Activated CD4-positive, alpha-beta T cell treated with anti-CD3 and anti-CD28 coated beads, Interleukin-2, amount 10 ng/mL, durations not matched to agents 7 days and 5 days (primary cell): ENCODE results near the gene MINK1. TPM values are rescaled to one million over a fixed set of nuclear protein-coding genes. Genes with fewer than 3 reads are reported as not detected.
"Not testable (repeated sequence)": the region's sequence is repeated elsewhere in the genome, so short reads cannot be mapped to it uniquely, and the experiment has no call there.

Experiments used
- CTCF ChIA-PET: fragments of 350-600 bp; sonication (Branson Sonifier 250); formaldehyde crosslinking; loops from one replicate; lab custom pipeline; 2021; ENCODE audit warnings: antibody characterized with exemption; lab: Charles Lee
- POLR2A ChIA-PET: fragments of 350-600 bp; sonication (Branson Sonifier 250); formaldehyde crosslinking; loops from one replicate; lab custom pipeline; 2021; ENCODE audit warnings: antibody characterized with exemption; lab: Charles Lee
- DNase-seq: peaks from one replicate; pipeline ENCODE4 v3.0.0-alpha.2; 2020
- H3K27ac Mint-ChIP-seq: one replicate; pipeline ENCODE4 v1.8.0; 2021; ENCODE audit warnings: mild to moderate bottlenecking, moderate library complexity, mixed read lengths
- H3K27me3 Mint-ChIP-seq: one replicate; pipeline ENCODE4 v1.8.0; 2021; ENCODE audit warnings: mixed read lengths
- H3K36me3 Mint-ChIP-seq: one replicate; pipeline ENCODE4 v1.8.0; 2021; ENCODE audit warnings: low read depth, mixed read lengths
- H3K4me1 Mint-ChIP-seq: one replicate; pipeline ENCODE4 v1.8.0; 2021; ENCODE audit warnings: mixed read lengths
- H3K4me3 Mint-ChIP-seq: one replicate; pipeline ENCODE4 v1.8.0; 2021; ENCODE audit warnings: mild to moderate bottlenecking, moderate library complexity, mixed read lengths
- H3K9me3 Mint-ChIP-seq: one replicate; pipeline ENCODE4 v1.8.0; 2021; ENCODE audit warnings: mixed read lengths
- total RNA-seq, 2 experiments: library from RNA; stranded (reverse); gene quantifications; one replicate each; pipeline ENCODE4 v1.2.3, GENCODE V29; 2021

Gene MINK1
- total RNA-seq, 2 experiments from 2014 or later: 112 to 133 TPM

DNA sequence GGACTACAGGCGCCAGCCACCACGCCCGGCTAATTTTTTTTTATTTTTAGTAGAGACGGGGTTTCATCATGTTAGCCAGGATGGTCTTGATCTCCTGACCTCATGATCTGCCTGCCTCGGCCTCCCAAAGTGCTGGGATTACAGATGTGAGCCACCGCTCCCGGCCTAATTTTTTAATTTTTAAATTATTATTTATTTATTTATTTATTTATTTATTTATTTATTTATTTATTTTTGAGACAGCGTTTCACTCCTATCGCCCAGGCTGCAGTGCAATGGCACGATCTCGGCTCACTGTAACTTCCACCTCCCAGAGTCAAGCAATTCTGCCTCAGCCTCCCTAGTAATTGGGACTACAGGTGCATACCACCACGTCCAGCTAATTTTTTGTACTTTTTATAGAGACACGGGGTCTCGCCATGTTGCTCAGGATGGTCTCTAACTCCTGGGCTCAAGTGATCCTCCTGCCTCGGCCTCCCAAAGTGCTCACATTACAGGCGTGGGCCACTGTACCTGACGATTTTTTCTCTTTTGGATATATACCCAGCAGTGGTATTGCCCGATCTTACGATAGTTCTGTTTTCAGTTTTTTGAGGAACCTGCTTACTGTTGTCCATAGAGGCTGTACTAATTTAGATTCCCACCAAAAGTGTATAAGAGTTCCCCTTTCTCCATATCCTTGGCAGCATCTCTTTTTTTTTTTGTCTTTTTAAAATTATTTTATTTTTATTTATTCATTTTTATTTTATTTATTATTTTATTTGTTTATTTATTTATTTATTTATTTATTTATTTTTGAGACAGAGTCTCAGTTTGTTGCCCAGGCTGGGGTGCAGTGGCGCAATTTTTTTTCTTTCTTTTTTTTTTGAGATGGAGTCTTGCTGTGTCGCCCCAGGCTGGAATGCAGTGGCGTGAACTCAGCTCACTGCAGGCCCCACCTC lies 36.2 kb downstream of the MINK1 start:
- H3K9me3 Mint-ChIP-seq, H3K27me3 Mint-ChIP-seq, H3K27ac Mint-ChIP-seq, H3K4me3 Mint-ChIP-seq, DNase-seq, H3K36me3 Mint-ChIP-seq, H3K4me1 Mint-ChIP-seq: not testable (repeated sequence)
- ChIA-PET CTCF (interaction anchor here (0.6 to 0.7 kb wide), 3 partner anchors 44 to 925 kb away, joined by 3 read pairs; no protein-coding TSS in a partner anchor), POLR2A (interaction anchor here (0.6 kb wide), 1 partner anchor 11 kb away, joined by 5 read pairs; no protein-coding TSS in a partner anchor)

DNA sequence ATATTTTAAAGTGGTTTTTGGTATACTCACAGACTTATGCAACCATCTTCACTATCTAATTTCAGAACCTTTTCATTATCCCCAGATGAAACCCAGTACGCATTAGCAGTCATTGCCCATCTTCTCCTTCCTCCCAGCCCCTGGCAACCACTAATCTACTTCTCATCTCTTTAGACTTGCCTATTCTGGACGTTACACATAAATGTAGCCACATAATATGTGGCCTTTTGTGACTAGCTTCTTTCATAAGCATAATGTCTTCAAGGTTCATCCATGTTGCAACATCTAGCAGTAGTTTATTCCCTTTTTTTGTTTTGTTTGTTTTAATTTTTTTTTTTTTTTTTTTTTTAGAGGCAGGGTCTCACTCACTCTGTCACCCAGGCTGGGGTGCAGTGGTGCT lies 37.7 kb downstream of the MINK1 start:
- Mint-ChIP-seq H3K4me1 (peaks cover 5% of the 10 kb centered on the region), H3K36me3 (peaks cover 5% of the 10 kb centered on the region), H3K27ac (no peak overlapping the region), H3K9me3 (no peaks in the 10 kb centered on the region), H3K4me3 (no peak overlapping the region), H3K27me3 (no peaks in the 10 kb centered on the region)
- CTCF ChIA-PET: interaction anchor here (0.7 kb wide), 1 partner anchor 52 kb away, joined by 3 read pairs; no protein-coding TSS in a partner anchor
- POLR2A ChIA-PET: no interaction called here
- no peak for DNase-seq

DNA sequence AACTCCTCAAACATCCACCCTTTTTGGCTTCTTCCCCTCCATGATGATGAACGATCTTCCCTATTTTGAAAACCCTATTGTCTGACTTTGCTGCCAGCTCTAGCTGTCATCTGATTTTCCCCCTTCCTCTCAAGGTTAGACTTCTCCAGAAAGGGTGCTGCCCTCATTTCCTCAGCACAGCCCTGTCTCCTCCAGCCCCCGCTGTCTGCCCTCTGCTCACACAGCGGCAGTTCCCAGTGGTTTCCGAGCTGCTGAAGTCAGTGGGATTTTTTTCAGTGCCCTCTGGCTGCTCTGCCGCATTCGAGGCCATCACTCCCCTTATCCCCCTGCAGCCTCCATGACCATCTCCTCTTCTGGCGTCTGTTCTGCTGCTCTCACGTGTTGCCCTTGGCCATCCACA lies 39.6 kb downstream of the MINK1 start:
- H3K9me3 Mint-ChIP-seq: no peaks in the 10 kb centered on the region
- peaks cover 5% of the 10 kb centered on the region for H3K36me3 Mint-ChIP-seq
- no peak overlapping the region for H3K27ac Mint-ChIP-seq
- CTCF ChIA-PET: no interaction called here
- POLR2A ChIA-PET: no interaction called here
- H3K4me1 Mint-ChIP-seq: peaks cover 5% of the 10 kb centered on the region
- no peaks in the 10 kb centered on the region for H3K27me3 Mint-ChIP-seq
- no peak for DNase-seq
- no peak overlapping the region for H3K4me3 Mint-ChIP-seq

DNA sequence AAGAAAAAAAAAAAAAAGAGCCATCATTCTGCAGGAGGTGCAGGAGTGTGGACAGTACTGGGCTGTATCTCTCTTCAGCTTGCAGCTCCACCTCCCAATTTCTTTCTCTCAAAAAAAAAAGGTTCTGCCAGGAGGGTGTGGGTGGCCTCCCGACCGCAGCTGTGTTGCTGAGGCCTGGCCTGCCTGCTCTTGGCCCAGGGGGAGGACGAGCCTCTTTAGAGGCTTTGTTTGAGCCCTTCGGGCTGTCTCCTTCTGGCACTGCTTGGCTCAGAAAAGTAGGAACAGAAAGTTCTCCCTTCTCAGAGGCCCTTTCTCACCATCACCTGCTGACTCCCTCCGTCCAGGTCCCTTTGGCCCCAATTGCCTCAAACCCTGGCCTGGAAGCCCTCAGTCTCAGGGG lies 43.9 kb downstream of the MINK1 start:
- CTCF ChIA-PET: interaction anchor here (0.5 to 2.4 kb wide), 5 partner anchors 105 to 573 kb away, joined by 3 to 6 read pairs (median 3); partner anchors contain the start of gene ARRB2
- Mint-ChIP-seq H3K4me1 (peaks cover 5% of the 10 kb centered on the region), H3K27ac (no peak overlapping the region), H3K27me3 (no peaks in the 10 kb centered on the region), H3K36me3 (peaks cover 8% of the 10 kb centered on the region), H3K4me3 (no peak overlapping the region), H3K9me3 (no peaks in the 10 kb centered on the region)
- POLR2A ChIA-PET: no interaction called here
- DNase-seq: no peak

DNA sequence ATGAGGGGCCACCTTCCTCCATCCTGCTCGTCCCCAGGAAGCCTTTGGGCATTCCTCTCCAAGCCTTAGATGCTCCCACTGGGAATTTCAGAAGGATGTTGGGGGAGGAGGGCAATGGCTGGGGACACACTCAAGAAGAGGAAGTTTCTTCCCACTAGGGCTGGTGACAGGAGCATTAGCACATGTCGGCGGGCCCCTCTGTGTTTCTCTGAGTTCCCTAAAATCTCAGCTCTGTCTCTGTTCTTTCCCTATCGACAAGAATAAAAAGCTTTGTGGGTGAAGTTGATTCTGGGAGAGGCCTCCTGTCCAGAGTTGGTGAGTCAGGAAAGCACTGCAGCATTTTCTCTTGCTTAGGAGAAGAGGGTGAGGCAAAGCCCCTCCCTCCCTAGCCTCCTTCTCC lies 46.5 kb downstream of the MINK1 start:
- DNase-seq: no peak
- ChIA-PET CTCF (interaction anchor here (1.4 kb wide), 1 partner anchor 90 kb away, joined by 3 read pairs; no protein-coding TSS in a partner anchor), POLR2A (no interaction called here)
- Mint-ChIP-seq H3K4me1 (peaks cover 2% of the 10 kb centered on the region), H3K27ac (no peak overlapping the region), H3K36me3 (peaks cover 13% of the 10 kb centered on the region), H3K4me3 (no peak overlapping the region), H3K27me3 (no peaks in the 10 kb centered on the region), H3K9me3 (no peaks in the 10 kb centered on the region)

DNA sequence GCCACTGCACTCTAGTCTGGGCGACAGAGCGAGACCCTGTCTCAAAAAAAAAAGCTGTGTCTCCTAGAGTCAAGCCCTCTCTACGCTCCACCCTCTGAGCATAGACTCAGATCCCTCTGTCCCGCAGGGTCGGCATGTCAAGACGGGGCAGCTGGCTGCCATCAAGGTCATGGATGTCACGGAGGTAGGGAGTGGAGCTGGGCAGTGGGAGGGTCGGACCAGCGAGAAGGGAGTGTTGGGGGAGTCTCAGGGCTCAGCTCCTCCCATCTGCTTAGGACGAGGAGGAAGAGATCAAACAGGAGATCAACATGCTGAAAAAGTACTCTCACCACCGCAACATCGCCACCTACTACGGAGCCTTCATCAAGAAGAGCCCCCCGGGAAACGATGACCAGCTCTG lies 47.7 kb downstream of the MINK1 start:
- POLR2A ChIA-PET: no interaction called here
- no peaks in the 10 kb centered on the region for H3K9me3 Mint-ChIP-seq
- H3K27me3 Mint-ChIP-seq: no peaks in the 10 kb centered on the region
- no peak overlapping the region for H3K27ac Mint-ChIP-seq
- no peak overlapping the region for H3K4me3 Mint-ChIP-seq
- CTCF ChIA-PET: interaction anchor here (0.7 to 1.9 kb wide), 5 partner anchors 20 to 199 kb away, joined by 3 to 4 read pairs (median 3); no protein-coding TSS in a partner anchor
- H3K36me3 Mint-ChIP-seq: peaks cover 25% of the 10 kb centered on the region
- H3K4me1 Mint-ChIP-seq: peaks cover 2% of the 10 kb centered on the region
- no peak for DNase-seq

DNA sequence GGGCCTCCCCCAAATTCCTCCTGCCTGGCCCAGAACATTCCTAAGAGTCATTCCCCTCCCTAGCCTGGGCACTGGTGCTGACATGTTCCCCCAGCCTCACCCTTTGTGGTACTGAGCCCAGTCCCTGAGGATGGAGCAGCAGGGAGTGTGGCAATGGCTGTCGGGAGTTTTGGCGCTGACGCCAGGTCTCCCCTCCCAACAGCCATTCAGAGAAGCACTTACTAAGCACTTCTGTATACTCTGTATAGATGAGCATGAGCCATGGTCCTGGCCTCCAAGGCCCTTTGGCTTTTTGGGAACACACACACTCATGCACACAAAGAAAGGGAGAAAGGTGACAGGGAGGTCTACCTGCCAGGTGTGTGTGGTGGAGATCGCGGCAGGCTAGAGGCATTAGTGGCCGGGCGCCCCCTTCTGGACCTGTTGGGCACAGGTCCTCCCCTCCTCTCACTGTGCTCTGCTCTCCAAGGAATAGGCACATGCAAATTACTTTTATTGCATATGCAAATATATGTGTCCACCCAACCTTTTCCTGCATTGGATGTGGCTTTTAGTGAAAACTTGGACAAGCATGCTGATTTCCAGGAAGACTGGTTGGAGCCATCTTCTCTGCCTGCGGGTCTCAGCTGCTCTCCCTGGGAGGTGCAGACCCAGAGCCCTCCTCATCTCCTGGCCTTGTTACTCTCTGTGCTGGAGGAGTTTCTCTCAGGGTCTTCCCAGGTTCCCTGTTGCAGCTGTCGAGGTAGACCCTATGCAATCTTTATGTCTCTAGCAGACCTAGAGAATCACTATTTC lies 48.8 kb downstream of the MINK1 start:
- CTCF ChIA-PET: interaction anchor here (0.7 to 1.9 kb wide), 5 partner anchors 21 to 198 kb away, joined by 3 to 4 read pairs (median 3); no protein-coding TSS in a partner anchor
- POLR2A ChIA-PET: no interaction called here

DNA sequence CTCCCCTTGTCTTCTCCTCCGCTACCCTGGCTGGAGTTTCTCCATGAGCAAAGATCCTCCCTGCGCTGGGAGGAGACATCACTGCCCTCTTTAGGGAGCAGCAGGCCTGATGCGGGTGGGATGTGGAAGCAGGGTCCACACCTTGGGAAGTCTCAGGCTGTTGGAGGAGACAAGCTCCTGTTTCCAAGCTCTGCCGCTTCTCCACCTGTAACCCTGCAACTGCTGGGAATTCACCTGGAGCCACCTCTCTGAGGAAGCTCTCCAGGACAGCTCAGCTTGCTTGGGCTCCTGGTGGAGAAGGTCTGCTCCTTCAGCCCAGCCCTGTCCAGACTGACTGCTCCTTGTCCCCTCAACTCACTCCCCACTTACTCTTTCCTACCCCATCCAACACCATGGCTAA lies 51.3 kb downstream of the MINK1 start:
- Mint-ChIP-seq H3K4me3 (no peak overlapping the region), H3K4me1 (peaks cover 5% of the 10 kb centered on the region), H3K27ac (no peak overlapping the region), H3K27me3 (no peaks in the 10 kb centered on the region), H3K36me3 (peaks cover 38% of the 10 kb centered on the region), H3K9me3 (no peaks in the 10 kb centered on the region)
- CTCF ChIA-PET: interaction anchor here (0.6 to 1.1 kb wide), 2 partner anchors 13 to 95 kb away, joined by 3 read pairs; no protein-coding TSS in a partner anchor
- no peak for DNase-seq
- POLR2A ChIA-PET: no interaction called here

More for the DNA sequence above, 48.8 kb downstream of the MINK1 start:
- Mint-ChIP-seq H3K27me3 (no peaks in the 10 kb centered on the region), H3K27ac (no peak overlapping the region), H3K36me3 (peaks cover 33% of the 10 kb centered on the region), H3K4me1 (peaks cover 2% of the 10 kb centered on the region), H3K9me3 (no peaks in the 10 kb centered on the region), H3K4me3 (no peak overlapping the region)
- DNase-seq: peak; percentile 75

DNA sequence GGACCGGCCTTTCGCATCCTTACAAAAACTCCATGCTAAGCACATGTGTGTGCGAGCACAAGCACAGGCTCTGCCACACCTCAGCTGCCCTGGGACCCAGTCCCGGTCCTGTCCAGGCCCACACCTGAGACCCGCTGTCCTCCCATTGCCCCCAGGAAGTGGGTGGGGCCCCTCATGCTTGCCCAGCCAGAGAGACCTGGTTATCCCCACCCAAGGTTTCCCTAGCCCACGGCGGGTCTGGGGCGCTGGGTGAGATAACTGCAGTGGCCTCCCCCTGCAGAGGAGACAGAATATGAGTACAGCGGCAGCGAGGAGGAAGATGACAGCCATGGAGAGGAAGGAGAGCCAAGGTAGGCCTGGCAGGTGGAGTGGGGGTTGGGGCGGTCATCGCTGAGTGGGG lies 53.7 kb downstream of the MINK1 start:
- Mint-ChIP-seq H3K4me3 (no peak overlapping the region), H3K27me3 (no peaks in the 10 kb centered on the region), H3K9me3 (no peaks in the 10 kb centered on the region), H3K4me1 (peaks cover 3% of the 10 kb centered on the region), H3K27ac (peak overlapping the region; percentile 62), H3K36me3 (peaks cover 40% of the 10 kb centered on the region)
- no peak for DNase-seq
- POLR2A ChIA-PET: no interaction called here
- CTCF ChIA-PET: interaction anchor here (1.3 kb wide), 1 partner anchor 22 kb away, joined by 5 read pairs; no protein-coding TSS in a partner anchor

DNA sequence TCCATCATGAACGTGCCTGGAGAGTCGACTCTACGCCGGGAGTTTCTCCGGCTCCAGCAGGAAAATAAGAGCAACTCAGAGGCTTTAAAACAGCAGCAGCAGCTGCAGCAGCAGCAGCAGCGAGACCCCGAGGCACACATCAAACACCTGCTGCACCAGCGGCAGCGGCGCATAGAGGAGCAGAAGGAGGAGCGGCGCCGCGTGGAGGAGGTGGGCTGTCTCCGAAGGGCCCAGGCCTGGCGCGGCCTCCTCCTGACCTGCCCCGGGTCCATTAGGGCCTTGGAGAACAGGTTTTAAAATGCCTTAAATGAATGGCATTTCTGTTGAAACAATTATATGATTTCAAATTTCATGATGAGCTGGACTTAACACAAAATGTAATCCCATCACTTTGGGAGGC lies 54.4 kb downstream of the MINK1 start:
- POLR2A ChIA-PET: no interaction called here
- Mint-ChIP-seq H3K9me3 (no peaks in the 10 kb centered on the region), H3K4me3 (no peak overlapping the region), H3K36me3 (peaks cover 37% of the 10 kb centered on the region), H3K27me3 (no peaks in the 10 kb centered on the region), H3K27ac (no peak overlapping the region), H3K4me1 (peaks cover 3% of the 10 kb centered on the region)
- CTCF ChIA-PET: no interaction called here
- DNase-seq: no peak

DNA sequence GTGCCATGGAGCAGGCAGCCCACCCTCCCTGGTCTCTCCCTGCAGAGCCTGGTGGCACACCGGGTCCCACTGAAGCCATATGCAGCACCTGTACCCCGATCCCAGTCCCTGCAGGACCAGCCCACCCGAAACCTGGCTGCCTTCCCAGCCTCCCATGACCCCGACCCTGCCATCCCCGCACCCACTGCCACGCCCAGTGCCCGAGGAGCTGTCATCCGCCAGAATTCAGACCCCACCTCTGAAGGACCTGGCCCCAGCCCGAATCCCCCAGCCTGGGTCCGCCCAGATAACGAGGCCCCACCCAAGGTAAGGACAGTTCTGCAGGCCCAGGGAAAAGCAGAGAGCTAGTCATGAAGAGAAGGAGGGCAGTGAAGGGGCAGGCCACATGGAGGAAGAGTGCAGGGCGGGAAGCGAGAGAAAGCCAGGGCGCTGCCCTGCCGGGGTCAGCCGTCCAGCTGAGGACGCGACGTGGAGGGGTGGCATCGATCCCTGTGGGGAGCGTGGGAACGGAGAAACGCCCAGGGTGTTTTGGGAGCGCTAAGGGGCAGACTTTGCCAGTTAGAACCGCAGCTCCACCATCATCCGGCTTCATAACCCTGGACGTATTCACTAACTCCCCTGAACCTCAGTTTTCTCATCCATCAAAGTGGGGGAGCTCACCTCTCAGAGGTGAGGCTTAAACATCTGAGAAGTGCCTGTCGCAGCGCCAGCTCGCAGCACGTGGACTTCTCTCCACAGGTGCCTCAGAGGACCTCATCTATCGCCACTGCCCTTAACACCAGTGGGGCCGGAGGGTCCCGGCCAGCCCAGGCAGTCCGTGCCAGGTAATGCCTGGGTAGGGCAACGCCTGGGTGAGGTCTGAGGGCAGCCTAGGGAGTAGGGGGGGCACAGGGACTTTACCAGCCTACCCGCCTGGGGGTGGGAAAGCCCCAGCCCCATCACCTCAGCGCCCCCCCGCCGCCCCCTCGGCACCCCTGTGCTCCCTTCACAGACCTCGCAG lies 58.6 kb downstream of the MINK1 start:
- POLR2A ChIA-PET: no interaction called here
- H3K27ac Mint-ChIP-seq: no peak overlapping the region

More for the DNA sequence above, 58.6 kb downstream of the MINK1 start:
- H3K4me3 Mint-ChIP-seq: no peak overlapping the region
- H3K4me1 Mint-ChIP-seq: peaks cover 3% of the 10 kb centered on the region
- DNase-seq: no peak
- CTCF ChIA-PET: interaction anchor here (0.9 kb wide), 1 partner anchor 17 kb away, joined by 4 read pairs; no protein-coding TSS in a partner anchor
- H3K36me3 Mint-ChIP-seq: peaks cover 23% of the 10 kb centered on the region
- H3K27me3 Mint-ChIP-seq: no peaks in the 10 kb centered on the region
- no peaks in the 10 kb centered on the region for H3K9me3 Mint-ChIP-seq
